ENCODE measurements around the gene XYLT1. TPM values are rescaled to one million over a fixed set of nuclear protein-coding genes. Genes with fewer than 3 reads are reported as not detected.
A peak's percentile ranks its signal among the peaks of the same experiment; 100 is the strongest.

Gene XYLT1
- total RNA-seq, 2 experiments from 2014 or later: 59.4 to 60.4 TPM

DNA sequence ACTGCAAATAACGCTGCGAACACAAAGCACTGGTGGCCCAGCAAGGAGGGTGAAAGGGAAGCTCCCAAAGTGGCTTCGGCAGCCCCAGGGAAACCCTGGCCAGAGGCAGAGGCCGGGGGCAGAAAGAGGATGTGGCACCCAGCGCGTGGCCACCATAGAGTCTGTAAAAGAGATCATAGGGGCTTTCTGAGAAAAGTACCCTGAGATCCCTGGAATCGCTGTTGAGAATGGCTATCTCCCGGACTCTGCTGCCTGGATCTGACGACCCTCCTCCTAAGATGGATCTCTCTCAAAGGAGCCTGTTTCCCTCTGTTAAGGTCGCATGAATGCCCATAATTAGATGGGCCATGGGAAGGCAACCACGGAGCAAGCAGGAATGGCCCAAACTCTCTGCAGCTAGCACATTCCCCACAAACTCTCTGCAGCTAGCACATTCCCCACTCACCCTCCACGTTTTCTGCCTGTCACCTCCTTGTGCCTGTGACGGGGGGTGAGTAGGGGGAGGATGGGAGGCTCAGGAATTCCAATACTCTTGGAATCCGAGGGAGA lies 364.4 kb downstream of the XYLT1 start:
- Mint-ChIP-seq H3K36me3 (ENCODE audit: low read depth) (peaks cover 53% of the 10 kb centered on the region), H3K27ac (no peak overlapping the region), H3K4me1 (ENCODE audit: low read depth) (peaks cover 35% of the 10 kb centered on the region), H3K4me3 (no peak overlapping the region), H3K27me3 (ENCODE audit: low read depth) (no peaks in the 10 kb centered on the region), H3K9me3 (ENCODE audit: insufficient read depth) (no peaks in the 10 kb centered on the region)
- POLR2A ChIA-PET: no interaction called here
- CTCF ChIA-PET: interaction anchor here (1.5 kb wide), 1 partner anchor 93 kb away, joined by 4 read pairs; no protein-coding TSS in a partner anchor
- ATAC-seq (no peak), DNase-seq (no peak)

DNA sequence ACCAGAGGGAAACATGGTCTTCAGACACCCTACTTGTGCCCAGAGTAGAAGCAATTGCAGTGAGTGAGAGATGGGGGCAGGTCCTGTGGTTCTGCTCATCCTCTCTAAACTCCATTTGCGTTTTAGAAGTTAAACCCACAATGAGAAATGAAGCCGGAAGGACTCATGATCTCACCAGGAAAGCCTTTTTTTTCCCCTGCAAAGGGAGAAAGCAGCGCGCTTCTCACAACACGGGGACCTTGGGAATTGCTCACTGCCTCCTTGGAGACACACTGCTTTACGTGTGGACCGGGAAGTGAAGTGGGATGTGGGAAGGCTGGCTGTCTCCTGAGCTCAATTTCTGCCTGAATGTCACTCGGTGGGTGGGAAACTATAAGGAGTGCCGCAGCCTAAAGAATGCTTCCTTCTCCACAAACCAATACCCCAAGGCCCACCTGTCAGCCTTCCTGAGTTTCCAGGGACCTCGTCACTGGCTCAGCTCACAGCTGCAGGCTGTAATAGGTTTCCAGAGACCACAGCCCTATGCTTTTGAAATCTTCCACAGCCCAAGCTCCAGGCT lies 365.4 kb downstream of the XYLT1 start:
- DNase-seq: peak; percentile 41
- Mint-ChIP-seq H3K27ac (peak overlapping the region; percentile 72), H3K9me3 (ENCODE audit: insufficient read depth) (no peaks in the 10 kb centered on the region), H3K4me1 (ENCODE audit: low read depth) (peaks cover 35% of the 10 kb centered on the region), H3K36me3 (ENCODE audit: low read depth) (peaks cover 55% of the 10 kb centered on the region), H3K27me3 (ENCODE audit: low read depth) (no peaks in the 10 kb centered on the region), H3K4me3 (peak overlapping the region; percentile 40)
- POLR2A ChIA-PET: no interaction called here
- CTCF ChIA-PET: interaction anchor here (0.7 to 1.5 kb wide), 2 partner anchors 92 to 108 kb away, joined by 3 to 4 read pairs; no protein-coding TSS in a partner anchor
- peak; percentile 72 for ATAC-seq

DNA sequence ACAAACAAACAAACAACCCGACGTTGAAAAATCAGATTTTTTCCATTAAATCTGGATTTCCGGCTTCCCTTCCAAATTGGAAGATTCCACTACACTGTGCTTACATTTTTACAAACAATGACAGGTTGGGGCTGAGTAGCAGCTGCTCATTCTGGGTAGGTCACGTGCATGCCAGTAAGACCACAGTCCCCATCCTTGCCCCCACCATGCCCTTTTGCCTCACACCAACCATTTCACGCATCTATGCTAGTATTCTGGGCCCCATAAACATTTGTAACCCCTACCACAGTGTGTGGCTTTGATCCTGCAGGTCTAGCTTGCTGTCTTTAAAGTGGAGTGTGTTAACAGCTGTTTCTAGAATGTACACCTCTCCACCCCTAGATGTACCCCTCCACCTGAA lies 366.1 kb downstream of the XYLT1 start:
- Mint-ChIP-seq H3K36me3 (ENCODE audit: low read depth) (peaks cover 50% of the 10 kb centered on the region), H3K4me3 (peak overlapping the region; percentile 12), H3K27ac (peak overlapping the region; percentile 72), H3K27me3 (ENCODE audit: low read depth) (no peaks in the 10 kb centered on the region), H3K4me1 (ENCODE audit: low read depth) (peaks cover 35% of the 10 kb centered on the region), H3K9me3 (ENCODE audit: insufficient read depth) (no peaks in the 10 kb centered on the region)
- ChIA-PET CTCF (interaction anchor here (0.7 kb wide), 1 partner anchor 109 kb away, joined by 3 read pairs; no protein-coding TSS in a partner anchor), POLR2A (no interaction called here)
- no peak for DNase-seq
- ATAC-seq: peak; percentile 20

DNA sequence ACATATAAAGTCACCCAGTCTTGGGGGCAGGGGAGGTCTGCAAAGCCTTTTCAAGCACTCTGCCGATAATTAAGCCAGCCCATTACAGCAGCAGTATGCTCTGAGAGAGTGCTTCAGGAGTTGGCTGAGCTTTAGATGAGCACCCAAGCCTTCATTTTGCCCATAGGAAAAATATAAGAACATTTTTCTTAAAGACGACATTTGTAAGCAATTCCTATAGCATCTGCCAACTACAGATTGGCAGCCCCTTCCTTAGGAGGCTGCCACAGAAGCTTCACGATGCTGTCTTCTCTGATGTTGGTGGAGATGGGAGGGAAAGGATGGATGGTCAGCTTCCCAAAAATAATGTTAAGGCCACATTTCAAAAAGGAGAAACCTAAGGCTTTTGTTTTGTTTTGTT lies 367.5 kb downstream of the XYLT1 start:
- Mint-ChIP-seq H3K27ac (no peak overlapping the region), H3K4me3 (no peak overlapping the region), H3K9me3 (ENCODE audit: insufficient read depth) (no peaks in the 10 kb centered on the region), H3K27me3 (ENCODE audit: low read depth) (no peaks in the 10 kb centered on the region), H3K36me3 (ENCODE audit: low read depth) (peaks cover 41% of the 10 kb centered on the region), H3K4me1 (ENCODE audit: low read depth) (peaks cover 35% of the 10 kb centered on the region)
- ChIA-PET POLR2A (no interaction called here), CTCF (no interaction called here)
- DNase-seq (no peak), ATAC-seq (no peak)

DNA sequence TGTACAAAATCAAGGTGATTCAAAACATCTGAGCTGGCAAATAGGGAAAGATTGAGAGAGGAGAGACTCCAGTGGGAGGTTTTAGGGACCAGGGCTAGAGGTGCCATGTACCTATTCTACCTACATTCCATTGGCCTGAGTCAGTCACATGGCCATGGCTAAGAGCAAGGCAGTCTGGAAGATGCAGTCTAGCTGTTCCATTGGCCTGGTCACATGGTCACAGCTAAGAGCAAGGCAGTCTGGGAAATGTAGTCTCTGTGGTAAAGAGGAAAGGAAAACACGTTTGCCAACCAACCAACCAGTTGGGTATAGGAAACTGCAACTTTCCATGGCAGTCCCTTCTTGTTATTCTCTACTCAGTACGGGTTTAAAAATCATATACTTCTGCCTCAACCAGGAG lies 369.1 kb downstream of the XYLT1 start:
- H3K9me3 Mint-ChIP-seq (ENCODE audit: insufficient read depth): no peaks in the 10 kb centered on the region
- POLR2A ChIA-PET: no interaction called here
- H3K36me3 Mint-ChIP-seq (ENCODE audit: low read depth): peaks cover 35% of the 10 kb centered on the region
- DNase-seq: no peak
- ATAC-seq: peak; percentile 47
- peaks cover 25% of the 10 kb centered on the region for H3K4me1 Mint-ChIP-seq (ENCODE audit: low read depth)
- CTCF ChIA-PET: no interaction called here
- no peak overlapping the region for H3K27ac Mint-ChIP-seq
- no peaks in the 10 kb centered on the region for H3K27me3 Mint-ChIP-seq (ENCODE audit: low read depth)
- no peak overlapping the region for H3K4me3 Mint-ChIP-seq

DNA sequence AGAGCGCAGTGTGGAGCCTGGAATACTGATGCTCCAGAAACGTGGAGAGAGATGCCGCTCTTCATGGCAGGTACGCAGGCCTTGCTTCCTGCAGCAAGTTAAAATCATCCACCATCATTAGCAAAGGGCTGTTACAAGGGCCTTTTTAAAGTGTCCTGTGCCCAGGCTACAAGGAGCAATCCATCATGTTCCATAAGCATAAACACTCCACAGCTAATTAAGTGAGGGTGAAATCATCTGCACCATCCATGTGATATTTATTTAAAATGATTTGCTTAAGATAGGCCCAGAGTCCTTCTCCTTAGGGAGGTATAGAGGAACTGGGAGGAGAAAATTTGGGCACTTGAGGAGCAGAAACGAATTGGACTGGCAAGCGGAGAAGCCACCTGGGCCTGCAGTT lies 372.1 kb downstream of the XYLT1 start:
- Mint-ChIP-seq H3K4me3 (no peak overlapping the region), H3K9me3 (ENCODE audit: insufficient read depth) (no peaks in the 10 kb centered on the region), H3K27ac (no peak overlapping the region), H3K4me1 (ENCODE audit: low read depth) (no peaks in the 10 kb centered on the region), H3K36me3 (ENCODE audit: low read depth) (peaks cover 16% of the 10 kb centered on the region), H3K27me3 (ENCODE audit: low read depth) (no peaks in the 10 kb centered on the region)
- POLR2A ChIA-PET: no interaction called here
- ATAC-seq: no peak
- no peak for DNase-seq
- CTCF ChIA-PET: no interaction called here

DNA sequence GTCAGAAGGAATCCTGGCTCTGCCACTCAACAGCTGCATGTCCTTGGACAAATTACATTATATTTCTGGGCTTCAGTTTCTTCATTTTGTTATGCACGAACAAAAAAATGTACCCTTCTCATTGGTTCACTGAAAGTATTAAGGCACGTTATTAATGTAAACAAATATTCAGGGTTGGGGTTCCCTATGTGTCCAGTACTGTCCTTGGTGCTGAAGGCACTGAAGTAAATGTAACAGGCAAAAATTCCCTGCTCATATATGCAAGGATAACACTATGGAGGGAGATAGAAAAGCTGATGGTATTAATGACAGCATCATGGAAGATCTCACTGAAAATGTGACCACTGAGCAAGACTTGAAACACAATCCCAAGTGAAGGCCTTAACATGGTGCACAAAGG lies 386.6 kb downstream of the XYLT1 start:
- Mint-ChIP-seq H3K27me3 (ENCODE audit: low read depth) (peaks cover 3% of the 10 kb centered on the region), H3K4me3 (no peak overlapping the region), H3K4me1 (ENCODE audit: low read depth) (no peaks in the 10 kb centered on the region), H3K27ac (no peak overlapping the region), H3K9me3 (ENCODE audit: insufficient read depth) (no peaks in the 10 kb centered on the region), H3K36me3 (ENCODE audit: low read depth) (no peaks in the 10 kb centered on the region)
- no peak for DNase-seq
- POLR2A ChIA-PET: no interaction called here
- CTCF ChIA-PET: no interaction called here
- ATAC-seq: no peak

DNA sequence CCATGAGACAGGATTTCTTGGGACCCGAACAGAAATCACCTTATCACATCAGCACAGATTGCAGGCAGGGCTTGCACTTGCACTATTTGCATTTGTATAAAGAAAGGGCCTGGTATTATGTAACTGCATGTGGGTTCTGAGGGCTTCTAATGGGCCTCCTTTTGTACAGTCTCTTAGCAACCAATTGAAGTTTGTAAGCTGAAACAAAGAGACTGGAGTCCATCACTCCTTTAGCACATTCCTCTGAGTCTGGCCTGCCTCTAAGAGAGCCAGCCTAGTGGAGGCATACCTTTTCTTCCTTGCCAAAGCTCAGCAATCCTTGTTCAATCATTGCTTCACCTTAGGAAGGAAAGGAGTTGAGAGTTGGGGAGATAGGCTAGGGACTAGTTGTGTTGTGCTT lies 387.1 kb downstream of the XYLT1 start:
- H3K27me3 Mint-ChIP-seq (ENCODE audit: low read depth): peaks cover 3% of the 10 kb centered on the region
- no peaks in the 10 kb centered on the region for H3K9me3 Mint-ChIP-seq (ENCODE audit: insufficient read depth)
- ChIA-PET CTCF (no interaction called here), POLR2A (no interaction called here)
- no peaks in the 10 kb centered on the region for H3K4me1 Mint-ChIP-seq (ENCODE audit: low read depth)
- H3K36me3 Mint-ChIP-seq (ENCODE audit: low read depth): no peaks in the 10 kb centered on the region
- no peak overlapping the region for H3K27ac Mint-ChIP-seq
- H3K4me3 Mint-ChIP-seq: no peak overlapping the region
- DNase-seq: no peak
- no peak for ATAC-seq

DNA sequence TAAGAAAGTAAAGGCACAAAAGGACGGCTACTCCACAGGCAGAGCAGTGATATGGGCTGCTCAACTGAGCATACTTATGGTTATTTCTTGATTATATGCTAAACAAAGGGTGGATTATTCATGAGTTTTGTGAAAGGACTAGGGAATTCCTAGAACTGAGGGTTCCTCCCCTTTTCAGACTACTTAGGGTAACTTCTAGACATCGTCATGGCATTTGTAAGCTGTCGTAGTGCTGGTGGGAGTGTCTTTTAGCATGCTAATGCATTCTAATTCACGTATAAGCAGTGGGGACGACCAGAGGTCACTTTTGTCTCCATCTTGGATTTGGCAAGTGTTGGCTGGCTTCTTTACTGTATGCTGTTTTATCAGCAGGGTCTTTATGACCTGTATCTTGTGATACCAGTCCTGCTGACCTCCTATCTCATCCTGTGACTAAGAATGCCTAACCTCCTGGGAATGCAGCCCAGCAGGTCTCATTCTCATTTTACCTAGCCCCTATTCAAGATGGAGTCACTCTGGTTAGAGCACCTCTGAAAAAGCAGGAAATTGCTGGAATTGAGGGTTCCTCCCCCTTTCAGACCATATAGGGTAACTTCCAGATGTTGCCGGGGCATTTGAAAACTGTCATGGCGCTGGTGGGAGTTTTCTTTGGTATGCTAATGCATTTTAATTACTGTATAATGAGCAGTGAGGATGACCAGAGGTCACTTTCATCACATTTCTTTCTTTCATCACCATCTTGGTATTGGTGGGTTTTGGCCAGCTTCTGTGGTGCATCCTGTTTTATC lies 388.5 kb downstream of the XYLT1 start:
- H3K4me1 Mint-ChIP-seq (ENCODE audit: low read depth): no peaks in the 10 kb centered on the region
- no peak for DNase-seq
- H3K9me3 Mint-ChIP-seq (ENCODE audit: insufficient read depth): no peaks in the 10 kb centered on the region
- H3K27me3 Mint-ChIP-seq (ENCODE audit: low read depth): peaks cover 3% of the 10 kb centered on the region
- ATAC-seq: no peak
- no peaks in the 10 kb centered on the region for H3K36me3 Mint-ChIP-seq (ENCODE audit: low read depth)
- H3K27ac Mint-ChIP-seq: no peak overlapping the region
- ChIA-PET CTCF (no interaction called here), POLR2A (no interaction called here)
- H3K4me3 Mint-ChIP-seq: no peak overlapping the region

DNA sequence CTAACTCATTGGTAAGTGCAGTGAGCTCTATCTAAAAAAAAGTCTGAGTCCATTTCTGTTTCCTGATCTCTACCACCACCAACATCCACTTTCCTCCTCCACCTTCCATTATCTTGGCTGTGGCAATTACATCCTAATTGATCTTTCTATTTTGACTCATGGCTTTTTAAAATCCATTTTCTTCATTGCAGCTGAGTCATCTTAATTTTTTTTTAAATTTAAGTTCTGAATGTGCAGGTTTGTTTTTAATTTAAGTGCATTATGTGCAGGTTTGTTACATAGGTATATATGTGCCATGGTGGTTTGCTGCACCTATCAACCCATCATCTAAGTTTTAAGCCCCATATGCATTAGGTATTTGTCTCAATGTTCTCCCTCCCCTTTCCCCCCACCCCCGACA lies 390.7 kb downstream of the XYLT1 start:
- CTCF ChIA-PET: no interaction called here
- ATAC-seq: no peak
- POLR2A ChIA-PET: no interaction called here
- H3K27ac Mint-ChIP-seq: no peak overlapping the region
- H3K27me3 Mint-ChIP-seq (ENCODE audit: low read depth): peaks cover 3% of the 10 kb centered on the region
- no peak overlapping the region for H3K4me3 Mint-ChIP-seq
- no peaks in the 10 kb centered on the region for H3K4me1 Mint-ChIP-seq (ENCODE audit: low read depth)
- no peaks in the 10 kb centered on the region for H3K36me3 Mint-ChIP-seq (ENCODE audit: low read depth)
- no peaks in the 10 kb centered on the region for H3K9me3 Mint-ChIP-seq (ENCODE audit: insufficient read depth)
- no peak for DNase-seq

DNA sequence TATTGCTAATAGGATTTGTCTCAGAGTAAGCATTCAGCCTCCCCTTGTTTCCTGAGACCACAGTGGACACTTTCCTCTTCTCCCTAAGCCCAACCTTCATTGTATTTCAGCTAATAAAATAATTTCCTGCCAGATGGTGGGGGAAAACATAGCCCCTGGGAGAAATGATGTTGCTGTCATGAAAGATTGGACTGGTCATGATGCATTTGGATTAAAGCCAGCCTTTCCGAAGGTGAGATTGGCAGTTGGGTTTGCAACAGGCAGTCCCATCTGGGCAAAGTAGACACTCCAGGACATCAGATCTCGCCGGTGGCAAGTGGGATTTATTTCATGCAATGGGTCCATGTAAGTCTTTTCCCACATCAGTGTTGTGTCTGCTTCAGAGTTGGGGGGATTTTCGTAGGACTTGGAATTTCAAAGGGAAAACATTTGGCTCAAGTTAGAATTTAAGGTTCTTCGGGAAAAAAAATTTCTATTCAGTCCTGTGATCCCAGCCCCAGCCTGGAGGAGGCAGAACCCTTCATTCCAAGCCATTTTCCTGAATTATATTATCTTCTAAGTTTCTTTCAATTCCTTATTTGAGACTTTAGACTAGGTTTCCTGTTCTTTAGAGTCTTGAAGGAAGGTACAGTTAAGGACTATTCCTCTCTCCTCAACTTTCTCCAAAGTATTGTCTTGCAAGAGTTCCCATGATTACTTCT lies 391.7 kb downstream of the XYLT1 start:
- no peak for DNase-seq
- H3K4me3 Mint-ChIP-seq: no peak overlapping the region
- peaks cover 3% of the 10 kb centered on the region for H3K27me3 Mint-ChIP-seq (ENCODE audit: low read depth)
- no peak for ATAC-seq
- POLR2A ChIA-PET: no interaction called here
- H3K36me3 Mint-ChIP-seq (ENCODE audit: low read depth): no peaks in the 10 kb centered on the region
- no peaks in the 10 kb centered on the region for H3K4me1 Mint-ChIP-seq (ENCODE audit: low read depth)
- CTCF ChIA-PET: no interaction called here
- H3K27ac Mint-ChIP-seq: no peak overlapping the region
- no peaks in the 10 kb centered on the region for H3K9me3 Mint-ChIP-seq (ENCODE audit: insufficient read depth)

DNA sequence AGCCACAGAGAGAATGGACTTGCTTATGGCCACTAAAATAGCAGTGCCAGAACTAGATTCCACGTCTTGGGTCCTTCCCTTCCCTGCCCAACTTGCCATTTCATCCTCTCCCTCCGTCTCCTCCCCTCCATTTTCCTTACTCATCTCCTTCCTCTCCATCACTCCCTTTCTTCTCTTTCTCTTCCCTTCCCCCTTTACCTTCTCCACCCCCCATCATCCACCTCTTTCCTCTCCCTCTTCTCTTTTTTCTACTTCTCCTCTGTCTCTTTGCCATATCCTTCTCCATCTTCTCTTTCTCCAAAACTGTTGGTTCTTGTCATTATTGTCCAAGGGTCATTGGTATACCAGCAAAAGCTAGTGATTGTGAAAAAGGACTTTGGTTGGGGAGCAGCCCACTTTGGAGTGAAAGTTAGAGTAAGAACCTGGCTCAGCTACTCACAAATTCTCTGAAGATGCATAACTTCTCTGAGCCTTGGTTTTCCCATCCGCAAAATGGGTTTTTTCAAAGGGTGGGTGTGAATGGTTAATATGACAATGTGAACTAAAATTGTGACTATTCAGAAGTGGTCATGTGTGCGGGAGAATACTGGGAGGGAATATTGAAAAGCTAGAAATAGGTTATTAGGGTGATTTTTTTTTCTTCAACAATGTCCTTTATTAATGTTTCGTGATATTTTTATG lies 393.8 kb downstream of the XYLT1 start:
- POLR2A ChIA-PET: no interaction called here
- DNase-seq: no peak

More for the DNA sequence above, 393.8 kb downstream of the XYLT1 start:
- Mint-ChIP-seq H3K4me3 (no peak overlapping the region), H3K4me1 (ENCODE audit: low read depth) (no peaks in the 10 kb centered on the region), H3K27me3 (ENCODE audit: low read depth) (peaks cover 3% of the 10 kb centered on the region), H3K9me3 (ENCODE audit: insufficient read depth) (no peaks in the 10 kb centered on the region), H3K27ac (no peak overlapping the region), H3K36me3 (ENCODE audit: low read depth) (no peaks in the 10 kb centered on the region)
- CTCF ChIA-PET: no interaction called here
- no peak for ATAC-seq

All from activated CD8-positive, alpha-beta T cell treated with anti-CD3 and anti-CD28 coated beads, Interleukin-2, amount 10 ng/mL, durations not matched to agents 7 days and 5 days (primary cell).